Sciatic nerve (tissue), 2 donors: ENCODE results near the gene TCIRG1. TPM values are rescaled to one million over a fixed set of nuclear protein-coding genes. Genes with fewer than 3 reads are reported as not detected.

ENCODE experiments used
- ATAC-seq: fragments of 200-7000 bp; cut with Tn5 transposase; one replicate; pipeline ENCODE4 v1.9.1; 2020; ENCODE audit warnings: mild to moderate bottlenecking, moderate library complexity
- DNase-seq: peaks from one replicate; pipeline ENCODE4 v3.0.0-alpha.2; 2020; ENCODE audit warnings: low spot score
- intact Hi-C: fragments of 100-400 bp; cut with DNase I; formaldehyde crosslinking; loops from one replicate; pipeline ENCODE4 v1.14.2; 2022
- total RNA-seq: library from RNA; stranded (reverse); fragmentation: NEBNext Ultra II Directional; extraction: Animal tissue kit (Norgen Biotek cat#: 25700); gene quantifications from one replicate; pipeline ENCODE4 v1.2.1, GENCODE V29; 2021
- donor health status: DM: no; HTN: no; CAD: no.
- donor health status: DM: no; HTN: no; CAD: no.

TCIRG1 gene
- total RNA-seq, 1 donor from 2014 or later = 128 TPM

GRCh38 chr11:68044145-68044813 lies 5.5 kb downstream of the TCIRG1 start:
- DNase-seq (no peak), ATAC-seq (no peak)
- intact Hi-C loops = no loop called here

- DNase-seq = no peak
- no peak for ATAC-seq
- intact Hi-C loops = no loop called here
Measured at GRCh38 chr11:68044898-68045351, 6.1 kb downstream of the TCIRG1 start.

GRCh38 chr11:68047437-68048290 lies 8.8 kb downstream of the TCIRG1 start:
- DNase-seq (no peak), ATAC-seq (no peak)
- intact Hi-C loops = no loop called here

GRCh38 chr11:68048681-68049508 lies 10.1 kb downstream of the TCIRG1 start:
- intact Hi-C loops = no loop called here
- ATAC-seq (no peak), DNase-seq (no peak)

GRCh38 chr11:68049509-68050370 lies 10.9 kb downstream of the TCIRG1 start:
- ATAC-seq (no peak), DNase-seq (no peak)
- intact Hi-C loops = no loop called here

GRCh38 chr11:68050371-68050841 lies 11.6 kb downstream of the TCIRG1 start:
- ATAC-seq (no peak), DNase-seq (no peak)
- intact Hi-C loops = no loop called here

GRCh38 chr11:68051191-68052136 lies 12.6 kb downstream of the TCIRG1 start:
- intact Hi-C loops = no loop called here
- DNase-seq (peak; percentile 56), ATAC-seq (no peak)

GRCh38 chr11:68052137-68052873 lies 13.5 kb downstream of the TCIRG1 start:
- DNase-seq (no peak), ATAC-seq (no peak)
- intact Hi-C loops = no loop called here

- DNase-seq (no peak), ATAC-seq (peak; percentile 34)
- intact Hi-C loops = no loop called here
Measured at GRCh38 chr11:68053117-68053516, 14.3 kb downstream of the TCIRG1 start.

GRCh38 chr11:68053981-68054812 lies 15.4 kb downstream of the TCIRG1 start:
- no peak for ATAC-seq
- no peak for DNase-seq
- intact Hi-C loops = no loop called here

- DNase-seq = no peak
- intact Hi-C loops = no loop called here
- ATAC-seq = no peak
Measured at GRCh38 chr11:68056317-68057285, 17.8 kb downstream of the TCIRG1 start.

- ATAC-seq (no peak), DNase-seq (peak; percentile 9)
- intact Hi-C loops = no loop called here
Measured at GRCh38 chr11:68057807-68058206, 19.0 kb downstream of the TCIRG1 start.

GRCh38 chr11:68061508-68061907 lies 22.7 kb downstream of the TCIRG1 start:
- no peak for ATAC-seq
- no peak for DNase-seq
- intact Hi-C loops = no loop called here

- no peak for DNase-seq
- ATAC-seq = no peak
- intact Hi-C loops = no loop called here
Measured at GRCh38 chr11:68064926-68065325, 26.1 kb downstream of the TCIRG1 start.

- intact Hi-C loops = no loop called here
- ATAC-seq (no peak), DNase-seq (no peak)
Measured at GRCh38 chr11:68065841-68066240, 27.0 kb downstream of the TCIRG1 start.
